AG09309 (cell line): Measurements from ENCODE around the gene ZNHIT1.

Source experiments
- DNase-seq: peaks from one replicate; pipeline ENCODE4 v3.0.0-alpha.2; 2010; ENCODE audit warnings: low read depth
- H3K4me3 ChIP-seq: 2 replicates; pipeline ENCODE4 v1.5.1; 2011; ENCODE audit warnings: mild to moderate bottlenecking, low read depth, low read length, moderate library complexity; ENCODE audit not compliant: control insufficient read depth
- CTCF ChIP-seq: IDR thresholded peaks from 2 replicates; pipeline ENCODE4 v1.5.1; 2011; ENCODE audit warnings: mild to moderate bottlenecking, low read depth, low read length, inconsistent platforms; ENCODE audit not compliant: insufficient read depth, control insufficient read depth; ENCODE audit errors: missing control alignments

The ZNHIT1 gene

GRCh38 chr7:101226721-101227120 lies 8.8 kb downstream of the ZNHIT1 start:
- H3K4me3 ChIP-seq = no peak overlapping the region
- DNase-seq = no peak
- TF ChIP-seq CTCF = no peak

- DNase-seq = no peak
- no peak overlapping the region for H3K4me3 ChIP-seq
- no peak for TF ChIP-seq CTCF
These were observed 13.7 kb downstream of the ZNHIT1 start for GRCh38 chr7:101231644-101232043.

GRCh38 chr7:101232141-101232850 lies 14.3 kb downstream of the ZNHIT1 start:
- DNase-seq = no peak
- no peak for TF ChIP-seq CTCF
- no peak overlapping the region for H3K4me3 ChIP-seq

GRCh38 chr7:101233907-101234547 lies 16.1 kb downstream of the ZNHIT1 start:
- DNase-seq = no peak
- TF ChIP-seq CTCF = no peak
- H3K4me3 ChIP-seq = no peak overlapping the region

GRCh38 chr7:101234636-101235035 lies 16.7 kb downstream of the ZNHIT1 start:
- H3K4me3 ChIP-seq = no peak overlapping the region
- no peak for DNase-seq
- TF ChIP-seq CTCF = no peak

GRCh38 chr7:101235050-101235449 lies 17.1 kb downstream of the ZNHIT1 start:
- peak; percentile 35 for TF ChIP-seq CTCF
- no peak for DNase-seq
- H3K4me3 ChIP-seq = no peak overlapping the region

GRCh38 chr7:101235522-101235921 lies 17.6 kb downstream of the ZNHIT1 start:
- H3K4me3 ChIP-seq = no peak overlapping the region
- no peak for TF ChIP-seq CTCF
- DNase-seq = no peak
